ENCODE results near the gene MACIR. TPM values are rescaled to one million over a fixed set of nuclear protein-coding genes. Genes with fewer than 3 reads are reported as not detected.

The MACIR gene
- total and polyA plus RNA-seq, 2 donors (not counting 3 experiments of a cell fraction or from before 2014, with no cell fraction given): 4.0 to 9.3 TPM

DNA sequence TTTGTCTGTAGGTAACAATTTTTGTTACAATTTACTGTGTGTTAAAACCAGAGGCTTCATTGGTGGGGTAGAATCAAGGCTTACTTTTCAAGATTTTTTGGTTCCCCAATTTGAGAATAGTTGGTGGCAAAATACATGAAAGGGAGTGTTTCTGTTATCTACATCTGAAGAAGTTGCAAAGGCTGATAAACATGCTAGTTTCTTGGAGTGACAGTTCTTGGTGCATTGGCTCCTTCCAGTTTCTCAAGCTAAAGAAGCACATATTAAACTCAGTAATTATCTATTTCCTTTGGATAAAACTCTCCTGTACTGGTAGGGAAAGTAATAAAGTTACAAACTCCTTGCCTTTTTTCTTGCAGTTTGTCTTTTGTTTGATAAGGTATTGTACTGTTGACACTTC, 5.9 kb downstream of the MACIR start:
- dilution Hi-C loops (cut with MboI; ENCODE audit: extremely low pct_ligation_motif_present, low sequenced_read_pairs) (no loop called here), intact Hi-C loops (cut with micrococcal nuclease) (no loop called here)
- ChIA-PET CTCF (no interaction called here), POLR2A (no interaction called here)
- Histone ChIP-seq H3K9me3 (replicated peaks; ENCODE audit: control insufficient read depth, insufficient read depth, low read length) (no peaks in the 10 kb centered on the region), H4K20me1 (replicated peaks; ENCODE audit: control insufficient read depth, extremely low read depth, insufficient read depth, low read length) (no peaks in the 10 kb centered on the region), H3K9ac (replicated peaks; ENCODE audit: extremely low read depth, insufficient read depth, low read length) (no peak overlapping the region), H3K9me1 (replicated peaks; ENCODE audit: control insufficient read depth, extremely low read depth, insufficient read depth, low read length) (no peaks in the 10 kb centered on the region), H3K4me2 (ENCODE audit: insufficient read depth, low read length) (no peak overlapping the region), H3K36me3 (ENCODE audit: control insufficient read depth in 2 of 2, extremely low read depth in 1 of 2, insufficient read depth in 2 of 2, low read length in 2 of 2) (peaks cover 0 to 2% of the 10 kb centered on the region in 2 experiments), H3K79me2 (ENCODE audit: control insufficient read depth, insufficient read depth, low read length) (peaks cover 76% of the 10 kb centered on the region), H3K4me1 (ENCODE audit: control insufficient read depth, extremely low read depth, insufficient read depth, low read length) (peaks cover 7% of the 10 kb centered on the region), H3K27ac (ENCODE audit: insufficient read depth, low read depth, low read length) (no peak overlapping the region), H3K27me3 (ENCODE audit: control insufficient read depth in 2 of 2, insufficient read depth in 2 of 2, low read length in 2 of 2) (no peaks in the 10 kb centered on the region), H2AFZ (ENCODE audit: low read depth, low read length) (no peak overlapping the region), H3K4me3 (replicated peaks in 1 of 3; ENCODE audit: insufficient read depth in 1 of 3, low read depth in 1 of 3, low read length in 3 of 3) (no peak overlapping the region)
- DNase-seq (ENCODE audit: low read depth, low spot score) (no peak), FAIRE-seq (no peak)
- TF ChIP-seq, protein P1, sequence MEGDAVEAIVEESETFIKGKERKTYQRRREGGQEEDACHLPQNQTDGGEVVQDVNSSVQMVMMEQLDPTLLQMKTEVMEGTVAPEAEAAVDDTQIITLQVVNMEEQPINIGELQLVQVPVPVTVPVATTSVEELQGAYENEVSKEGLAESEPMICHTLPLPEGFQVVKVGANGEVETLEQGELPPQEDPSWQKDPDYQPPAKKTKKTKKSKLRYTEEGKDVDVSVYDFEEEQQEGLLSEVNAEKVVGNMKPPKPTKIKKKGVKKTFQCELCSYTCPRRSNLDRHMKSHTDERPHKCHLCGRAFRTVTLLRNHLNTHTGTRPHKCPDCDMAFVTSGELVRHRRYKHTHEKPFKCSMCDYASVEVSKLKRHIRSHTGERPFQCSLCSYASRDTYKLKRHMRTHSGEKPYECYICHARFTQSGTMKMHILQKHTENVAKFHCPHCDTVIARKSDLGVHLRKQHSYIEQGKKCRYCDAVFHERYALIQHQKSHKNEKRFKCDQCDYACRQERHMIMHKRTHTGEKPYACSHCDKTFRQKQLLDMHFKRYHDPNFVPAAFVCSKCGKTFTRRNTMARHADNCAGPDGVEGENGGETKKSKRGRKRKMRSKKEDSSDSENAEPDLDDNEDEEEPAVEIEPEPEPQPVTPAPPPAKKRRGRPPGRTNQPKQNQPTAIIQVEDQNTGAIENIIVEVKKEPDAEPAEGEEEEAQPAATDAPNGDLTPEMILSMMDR (IDR thresholded peaks at IDR 0.05; ENCODE audit: extremely low read depth in 1 of 2, insufficient read depth in 1 of 2, low read depth in 1 of 2, low read length in 2 of 2): no peak
- TF ChIP-seq POLR2A (IDR thresholded peaks at IDR 0.05; ENCODE audit: low read depth, low read length): no peak
- no TSS peak for BruUV-seq (replicated peaks)

DNA sequence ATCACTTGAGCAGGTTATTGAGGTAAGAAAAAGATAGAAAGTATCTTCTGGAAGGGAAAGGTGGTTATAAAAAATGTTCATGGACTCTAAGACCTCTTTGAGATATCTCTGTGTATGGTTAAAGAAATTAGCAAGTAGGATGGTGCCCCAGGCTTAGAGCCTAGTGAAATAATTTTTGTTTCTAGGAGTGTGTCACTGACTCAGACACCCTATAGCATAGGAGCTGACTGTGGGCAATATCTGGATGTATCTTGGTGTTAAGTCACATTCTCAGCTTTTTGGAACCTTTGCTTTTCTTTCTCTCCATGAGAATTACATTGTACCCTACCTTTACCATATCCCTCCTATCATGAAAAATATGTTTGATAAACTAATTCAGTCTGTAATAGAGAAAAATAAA, 12.0 kb downstream of the MACIR start:
- intact Hi-C loops (cut with micrococcal nuclease) (loop anchor here (1.0 kb wide), 1 partner anchor 12 kb away; the partner anchor contains the start of gene MACIR), dilution Hi-C loops (cut with MboI; ENCODE audit: extremely low pct_ligation_motif_present, low sequenced_read_pairs) (no loop called here)
- ChIA-PET POLR2A (no interaction called here), CTCF (interaction anchor here (1.3 to 2.1 kb wide), 2 partner anchors 14 to 26 kb away, joined by 3 to 8 read pairs; no protein-coding TSS in a partner anchor)
- no peaks in the 10 kb centered on the region for H3K9me3 ChIP-seq (replicated peaks; ENCODE audit: control insufficient read depth, insufficient read depth, low read length)
- TF ChIP-seq, protein P1 (IDR thresholded peaks at IDR 0.05; ENCODE audit: extremely low read depth in 1 of 2, insufficient read depth in 1 of 2, low read depth in 1 of 2, low read length in 2 of 2): no peak
- TF ChIP-seq MAX (IDR thresholded peaks at IDR 0.05; ENCODE audit: insufficient read depth, insufficient read length) (no peak), POLR2AphosphoS5 (IDR thresholded peaks at IDR 0.05; ENCODE audit: insufficient read depth, low read depth, low read length) (no peak), POLR2A (IDR thresholded peaks at IDR 0.05; ENCODE audit: low read depth, low read length) (no peak), JUN (IDR thresholded peaks at IDR 0.05; ENCODE audit: borderline replicate concordance, insufficient read depth, insufficient read length, low read depth) (no peak), MYC (IDR thresholded peaks at IDR 0.05; ENCODE audit: low read depth, low read length) (no peak), GATA2 (IDR thresholded peaks at IDR 0.05; ENCODE audit: insufficient read depth, insufficient read length, low read depth, low read length) (no peak), EZH2 (IDR thresholded peaks at IDR 0.05; ENCODE audit: borderline replicate concordance, low read depth, low read length, severe bottlenecking) (no peak), FOS (IDR thresholded peaks at IDR 0.05; ENCODE audit: borderline replicate concordance, insufficient read depth, low read length) (no peak)
- no peak overlapping the region for H3K9ac ChIP-seq (replicated peaks; ENCODE audit: extremely low read depth, insufficient read depth, low read length)
- H3K79me2 ChIP-seq (ENCODE audit: control insufficient read depth, insufficient read depth, low read length): peaks cover 65% of the 10 kb centered on the region
- no TSS peak for BruUV-seq (replicated peaks)
- peak overlapping the region; percentile 17 for H3K4me2 ChIP-seq (ENCODE audit: insufficient read depth, low read length)
- H4K20me1 ChIP-seq (replicated peaks; ENCODE audit: control insufficient read depth, extremely low read depth, insufficient read depth, low read length): no peaks in the 10 kb centered on the region
- H3K9me1 ChIP-seq (replicated peaks; ENCODE audit: control insufficient read depth, extremely low read depth, insufficient read depth, low read length): no peaks in the 10 kb centered on the region
- no peak overlapping the region for H3K4me3 ChIP-seq (replicated peaks in 1 of 3; ENCODE audit: insufficient read depth in 1 of 3, low read depth in 1 of 3, low read length in 3 of 3)
- H3K36me3 ChIP-seq (ENCODE audit: control insufficient read depth in 2 of 2, extremely low read depth in 1 of 2, insufficient read depth in 2 of 2, low read length in 2 of 2): peaks cover 0 to 2% of the 10 kb centered on the region in 2 experiments
- H2AFZ ChIP-seq (ENCODE audit: low read depth, low read length): no peak overlapping the region
- no peaks in the 10 kb centered on the region for H3K27me3 ChIP-seq (ENCODE audit: control insufficient read depth in 2 of 2, insufficient read depth in 2 of 2, low read length in 2 of 2)
- peaks cover 20% of the 10 kb centered on the region for H3K4me1 ChIP-seq (ENCODE audit: control insufficient read depth, extremely low read depth, insufficient read depth, low read length)
- DNase-seq (ENCODE audit: low read depth, low spot score): no peak
- no peak overlapping the region for H3K27ac ChIP-seq (ENCODE audit: insufficient read depth, low read depth, low read length)
- no peak for FAIRE-seq
